K562 (cell line): ENCODE results near the gene TANC1. TPM values are rescaled to one million over a fixed set of nuclear protein-coding genes. Genes with fewer than 3 reads are reported as not detected.

Experiments
- ATAC-seq: fragments of 200-7000 bp; cut with Tn5 transposase; 3 replicates; pipeline ENCODE4 v1.9.1; 2020; ENCODE audit warnings: moderate library complexity
- BruUV-seq: library from RNA; stranded (reverse); fragments of 400-500 nt; replicated peaks from 2 replicates; lab custom pipeline; 2021; lab: Mats Ljungman, UMichigan
- CTCF ChIA-PET: fragments of 300-600 bp; formaldehyde crosslinking; extraction: SDS; loops from one replicate; lab custom pipeline; 2021; ENCODE audit warnings: low intra/inter-chr PET ratio; lab: Yijun Ruan, JAX
- POLR2A ChIA-PET: fragments of 300-600, 350-650 bp; sonication (Branson Sonifier 250); formaldehyde crosslinking; extraction: SDS; loops from one replicate; lab custom pipeline; 2021; ENCODE audit warnings: antibody characterized with exemption, inconsistent platforms; lab: Yijun Ruan, JAX
- DNase-seq, 4 experiments: peaks; one replicate each; pipeline versions ENCODE4 v3.0.0 to v3.0.0-alpha.2; 2011 to 2018; ENCODE audit warnings: low spot score in 3 of 4, mixed read lengths in 3 of 4; ENCODE audit errors: extremely low read depth in 1 of 4
- FAIRE-seq: peaks from 2 replicates; lab custom pipeline; 2011; peaks lifted over from hg19 to GRCh38; lab: Jason Lieb, UNC
- H2AFZ ChIP-seq: 2 replicates; pipeline ENCODE4 v1.6.0; 2011; ENCODE audit warnings: low read depth, low read length, control low read depth, inconsistent platforms
- H3K27ac ChIP-seq: fragments of 200-600 bp; 3 replicates; pipeline ENCODE4 v1.8.0; 2011; ENCODE audit warnings: low read depth, mild to moderate bottlenecking, control low read depth, inconsistent platforms, low read length, moderate library complexity, mixed read lengths; ENCODE audit errors: extremely low read depth
- H3K27me3 ChIP-seq, 2 experiments: fragments of 300-600 bp in 1 of 2; 2 replicates in 1 of 2; 3 replicates in 1 of 2; pipeline versions ENCODE4 v1.6.0 to v1.8.0; 2011; ENCODE audit warnings: inconsistent platforms in 2 of 2, low read length in 2 of 2, mild to moderate bottlenecking in 1 of 2, mixed read lengths in 1 of 2, moderate library complexity in 1 of 2; ENCODE audit not compliant: control insufficient read depth in 2 of 2, insufficient read depth in 2 of 2
- H3K36me3 ChIP-seq: fragments of 300-600 bp; 3 replicates; pipeline ENCODE4 v1.8.0; 2011; ENCODE audit warnings: mild to moderate bottlenecking, low read length, inconsistent platforms; ENCODE audit not compliant: control insufficient read depth, insufficient read depth
- H3K4me1 ChIP-seq, 2 experiments: fragments of 200-600 bp in 1 of 2; replicated peaks in 1 of 2; 2 replicates in 1 of 2; 3 replicates in 1 of 2; pipeline versions ENCODE4 v1.5.1 to v1.8.0; 2011; ENCODE audit warnings: inconsistent platforms in 2 of 2, low read length in 2 of 2, mild to moderate bottlenecking in 1 of 2, mixed read lengths in 1 of 2, moderate library complexity in 1 of 2; ENCODE audit not compliant: control insufficient read depth in 2 of 2, insufficient read depth in 2 of 2
- H3K4me2 ChIP-seq: 2 replicates; pipeline ENCODE4 v1.6.1; 2011; ENCODE audit warnings: low read length, control low read depth, inconsistent platforms, mixed read lengths; ENCODE audit not compliant: insufficient read depth
- H3K4me3 ChIP-seq: fragments of 200-600 bp; sonication (generic), shearing (Covaris generic); 2 replicates; pipeline ENCODE4 v1.5.1; 2016; ENCODE audit warnings: control low read depth, inconsistent platforms
- H3K79me2 ChIP-seq: fragments of 200-600 bp; 3 replicates; pipeline ENCODE4 v1.8.0; 2011; ENCODE audit warnings: low read length, inconsistent platforms; ENCODE audit not compliant: control insufficient read depth, insufficient read depth
- H3K9ac ChIP-seq, 2 experiments: 2 replicates each; pipeline versions ENCODE4 v1.6.0 to v1.6.1; 2011; ENCODE audit warnings: low read depth in 2 of 2, low read length in 2 of 2, control low read depth in 1 of 2, inconsistent platforms in 1 of 2, mild to moderate bottlenecking in 1 of 2, mixed read lengths in 1 of 2; ENCODE audit not compliant: insufficient read depth in 1 of 2
- H3K9me1 ChIP-seq: one replicate; pipeline ENCODE4 v1.6.0; 2011; ENCODE audit warnings: inconsistent platforms, mild to moderate bottlenecking, low read length, moderate library complexity; ENCODE audit not compliant: control insufficient read depth, insufficient read depth
- H3K9me3 ChIP-seq: replicated peaks from 2 replicates; pipeline ENCODE4 v1.5.1; 2011; ENCODE audit warnings: low read depth, low read length, inconsistent platforms; ENCODE audit not compliant: control insufficient read depth, insufficient read depth
- H4K20me1 ChIP-seq: replicated peaks from 2 replicates; pipeline ENCODE4 v1.6.1; 2011; ENCODE audit warnings: low read length, inconsistent platforms, mixed read lengths; ENCODE audit not compliant: control insufficient read depth, insufficient read depth
- ATF1 ChIP-seq, 2 experiments: fragments of 450-650 bp in 1 of 2; IDR thresholded peaks; 2 replicates each; pipeline ENCODE4 v1.6.1; 2016; ENCODE audit warnings: missing compliant biosample characterization in 1 of 2, missing genetic modification characterization in 1 of 2
- FOXJ2 ChIP-seq: fragments of 200-800 bp; sonication (Bioruptor generic); IDR thresholded peaks from 2 replicates; pipeline ENCODE4 v1.6.1; 2016; ENCODE audit warnings: missing genetic modification characterization, missing compliant biosample characterization
- GATAD2A ChIP-seq: fragments of 450-650 bp; IDR thresholded peaks from 2 replicates; pipeline ENCODE4 v1.6.1; 2017
- KLF13 ChIP-seq: fragments of 450-650 bp; IDR thresholded peaks from 2 replicates; pipeline ENCODE4 v1.6.1; 2016; ENCODE audit warnings: missing genetic modification characterization, low read depth, mild to moderate bottlenecking, missing compliant biosample characterization, moderate library complexity, borderline replicate concordance
- NELFE ChIP-seq: IDR thresholded peaks from 2 replicates; pipeline ENCODE4 v1.6.1; 2011; ENCODE audit warnings: mild to moderate bottlenecking; ENCODE audit not compliant: insufficient read depth, insufficient read length
- PHB2 ChIP-seq: fragments of 450-650 bp; IDR thresholded peaks from 2 replicates; pipeline ENCODE4 v1.6.1; 2017; ENCODE audit warnings: low read depth
- POU5F1 ChIP-seq: fragments of 150-350 bp; IDR thresholded peaks from 2 replicates; pipeline ENCODE4 v1.6.1; 2014; ENCODE audit warnings: borderline replicate concordance, low read length, low read depth, mild to moderate bottlenecking; ENCODE audit not compliant: partially characterized antibody
- RAD21 ChIP-seq, 2 experiments: fragments of 250-450 bp in 1 of 2; fragments of 450-650 bp in 1 of 2; sonication (Bioruptor Pico) in 1 of 2; formaldehyde crosslinking in 1 of 2; IDR thresholded peaks in 1 of 2; conservative IDR thresholded peaks in 1 of 2; 2 replicates each; pipeline versions ENCODE4 v1.4.0 to v1.8.0; 2020 to 2022; ENCODE audit warnings: mild to moderate bottlenecking in 2 of 2, moderate library complexity in 1 of 2
- STAT5B ChIP-seq: fragments of 250-450 bp; sonication (Bioruptor Pico); IDR thresholded peaks from 2 replicates; pipeline ENCODE4 v1.8.0; 2021; ENCODE audit warnings: mild to moderate bottlenecking, inconsistent platforms
- ZNF274 ChIP-seq: IDR thresholded peaks from 2 replicates; pipeline ENCODE4 v1.6.1; 2011; ENCODE audit warnings: low read depth, mild to moderate bottlenecking, low read length, moderate library complexity, borderline replicate concordance
- WGBS: fragments of 100-300 bp; shearing (Covaris generic); methylation state at CpG from one replicate; pipeline ENCODE4 v1.1.6; 2016; ENCODE audit warnings: low coverage, mixed read lengths; ENCODE audit not compliant: insufficient coverage; ENCODE audit errors: missing lambda C conversion rate; 5-methylcytosine and 5-hydroxymethylcytosine counted together
- in situ Hi-C: fragments of 300-500 bp; cut with MboI; formaldehyde crosslinking; loops from 4 replicates; pipeline ENCODE4 v1.15.0; 2018; ENCODE audit warnings: inconsistent platforms, mixed read lengths
- intact Hi-C: fragments of 100-400 bp; cut with micrococcal nuclease; formaldehyde crosslinking; loops from 2 replicates; pipeline ENCODE4 v1.14.2; 2022
- polyA plus RNA-seq, 8 experiments: library from polyadenylated mRNA; depleted of rRNA in 4 of 8; stranded (reverse) in 5 of 8; unstranded in 3 of 8; fragments of >200 nt; fragmentation: Nextera tagmentation in 2 of 8; fragmentation: Illumina TruSeq in 1 of 8; extraction: Ambion mirVana in 2 of 8; extraction: Trizol in 1 of 8; gene quantifications; 2 replicates each; pipeline versions ENCODE4 v1.2.1 to v1.2.3, GENCODE V29; 2011 to 2014; ENCODE audit warnings: inconsistent platforms in 1 of 8, missing spikeins in 1 of 8
- total RNA-seq, 7 experiments: library from RNA; depleted of rRNA in 6 of 7; stranded (reverse); fragments of >200 nt in 6 of 7; fragmentation: Illumina TruSeq in 2 of 7; extraction: Trizol in 2 of 7; gene quantifications; 2 replicates each; pipeline versions ENCODE4 v1.2.1 to v1.2.3, GENCODE V29; 2011 to 2021; ENCODE audit warnings: low replicate concordance in 1 of 7
- TF ChIP-seq, protein P1 (sequence below): sonication (generic); formaldehyde crosslinking; IDR thresholded peaks from 2 replicates; pipeline ENCODE4 v1.8.0; 2022; ENCODE audit warnings: mild to moderate bottlenecking, missing genetic modification reagents

The TANC1 gene
- total and polyA plus RNA-seq, 9 of the 15 experiments (the other 6 are each of a cell fraction or from before 2014, with no cell fraction given): under 0.01 to 0.20 (median 0.07) TPM; not detected in 1

DNA sequence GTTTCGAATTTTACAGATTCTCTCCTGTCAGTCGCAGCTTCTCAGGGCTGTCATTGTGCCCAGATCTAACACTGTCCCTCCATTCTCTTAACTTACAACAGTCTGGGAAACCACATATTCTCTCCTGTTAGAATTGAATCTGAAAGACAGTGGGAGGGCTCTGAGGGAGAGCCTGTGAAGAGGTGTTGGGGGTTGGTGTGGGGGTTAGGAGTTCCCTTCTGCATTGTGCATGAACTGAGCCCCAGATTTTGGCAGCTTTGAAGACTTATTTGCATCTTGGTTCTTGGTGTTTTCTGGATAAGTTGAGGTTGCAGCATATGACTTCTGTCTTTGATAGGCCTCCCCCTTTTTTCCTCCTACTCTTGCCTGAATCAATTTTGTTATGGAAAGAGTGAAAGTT, 64.1 kb downstream of the TANC1 start:
- in situ Hi-C loops: no loop called here
- no peak overlapping the region for H3K27ac ChIP-seq
- no peak overlapping the region for H3K4me3 ChIP-seq
- H3K36me3 ChIP-seq: no peaks in the 10 kb centered on the region
- POLR2A ChIA-PET: no interaction called here
- no peak overlapping the region for H3K9ac ChIP-seq
- H3K9me3 ChIP-seq: no peaks in the 10 kb centered on the region
- H2AFZ ChIP-seq: no peak overlapping the region
- peaks cover 7 to 13% of the 10 kb centered on the region in 2 experiments; a peak in 4 of 5 replicates for H3K4me1 ChIP-seq
- H3K9me1 ChIP-seq: peaks cover 2% of the 10 kb centered on the region
- CTCF ChIA-PET: no interaction called here
- 7% methylated on average over 2 of the region's 2 CpGs for WGBS
- BruUV-seq: no TSS peak
- DNase-seq: no peak
- TF ChIP-seq RAD21 (CRISPR knock-in tag; conservative IDR thresholded peaks at IDR 0.05 in 1 of 2, IDR thresholded peaks at IDR 0.05 in 1 of 2): no peak
- TF ChIP-seq PHB2: no peak
- no peak for TF ChIP-seq STAT5B
- no peak for TF ChIP-seq KLF13
- no peak for TF ChIP-seq NELFE
- TF ChIP-seq FOXJ2 (tag): no peak
- no peak for TF ChIP-seq GATAD2A
- no peak for TF ChIP-seq POU5F1
- TF ChIP-seq ATF1 (CRISPR knock-in tag; IDR thresholded peaks at IDR 0.05): no peak
- TF ChIP-seq ATF1 (tag; IDR thresholded peaks at IDR 0.05): no peak
- TF ChIP-seq, protein P1, sequence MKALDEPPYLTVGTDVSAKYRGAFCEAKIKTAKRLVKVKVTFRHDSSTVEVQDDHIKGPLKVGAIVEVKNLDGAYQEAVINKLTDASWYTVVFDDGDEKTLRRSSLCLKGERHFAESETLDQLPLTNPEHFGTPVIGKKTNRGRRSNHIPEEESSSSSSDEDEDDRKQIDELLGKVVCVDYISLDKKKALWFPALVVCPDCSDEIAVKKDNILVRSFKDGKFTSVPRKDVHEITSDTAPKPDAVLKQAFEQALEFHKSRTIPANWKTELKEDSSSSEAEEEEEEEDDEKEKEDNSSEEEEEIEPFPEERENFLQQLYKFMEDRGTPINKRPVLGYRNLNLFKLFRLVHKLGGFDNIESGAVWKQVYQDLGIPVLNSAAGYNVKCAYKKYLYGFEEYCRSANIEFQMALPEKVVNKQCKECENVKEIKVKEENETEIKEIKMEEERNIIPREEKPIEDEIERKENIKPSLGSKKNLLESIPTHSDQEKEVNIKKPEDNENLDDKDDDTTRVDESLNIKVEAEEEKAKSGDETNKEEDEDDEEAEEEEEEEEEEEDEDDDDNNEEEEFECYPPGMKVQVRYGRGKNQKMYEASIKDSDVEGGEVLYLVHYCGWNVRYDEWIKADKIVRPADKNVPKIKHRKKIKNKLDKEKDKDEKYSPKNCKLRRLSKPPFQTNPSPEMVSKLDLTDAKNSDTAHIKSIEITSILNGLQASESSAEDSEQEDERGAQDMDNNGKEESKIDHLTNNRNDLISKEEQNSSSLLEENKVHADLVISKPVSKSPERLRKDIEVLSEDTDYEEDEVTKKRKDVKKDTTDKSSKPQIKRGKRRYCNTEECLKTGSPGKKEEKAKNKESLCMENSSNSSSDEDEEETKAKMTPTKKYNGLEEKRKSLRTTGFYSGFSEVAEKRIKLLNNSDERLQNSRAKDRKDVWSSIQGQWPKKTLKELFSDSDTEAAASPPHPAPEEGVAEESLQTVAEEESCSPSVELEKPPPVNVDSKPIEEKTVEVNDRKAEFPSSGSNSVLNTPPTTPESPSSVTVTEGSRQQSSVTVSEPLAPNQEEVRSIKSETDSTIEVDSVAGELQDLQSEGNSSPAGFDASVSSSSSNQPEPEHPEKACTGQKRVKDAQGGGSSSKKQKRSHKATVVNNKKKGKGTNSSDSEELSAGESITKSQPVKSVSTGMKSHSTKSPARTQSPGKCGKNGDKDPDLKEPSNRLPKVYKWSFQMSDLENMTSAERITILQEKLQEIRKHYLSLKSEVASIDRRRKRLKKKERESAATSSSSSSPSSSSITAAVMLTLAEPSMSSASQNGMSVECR (CRISPR knock-in tag): no peak
- no peak for TF ChIP-seq ZNF274
- TF ChIP-seq, all 486 proteins: peak for 0
- Histone ChIP-seq H3K27me3 (peaks cover 8 to 24% of the 10 kb centered on the region in 2 experiments; a peak in 4 of 5 replicates), H4K20me1 (no peaks in the 10 kb centered on the region), H3K4me2 (no peak overlapping the region), H3K79me2 (no peaks in the 10 kb centered on the region)
- ATAC-seq (no peak), FAIRE-seq (no peak)
- intact Hi-C loops: loop anchor here (10.0 kb wide), 1 partner anchor 128 kb away; no protein-coding TSS in a partner anchor
